Measurements from ENCODE around the gene CA11.

DNA sequence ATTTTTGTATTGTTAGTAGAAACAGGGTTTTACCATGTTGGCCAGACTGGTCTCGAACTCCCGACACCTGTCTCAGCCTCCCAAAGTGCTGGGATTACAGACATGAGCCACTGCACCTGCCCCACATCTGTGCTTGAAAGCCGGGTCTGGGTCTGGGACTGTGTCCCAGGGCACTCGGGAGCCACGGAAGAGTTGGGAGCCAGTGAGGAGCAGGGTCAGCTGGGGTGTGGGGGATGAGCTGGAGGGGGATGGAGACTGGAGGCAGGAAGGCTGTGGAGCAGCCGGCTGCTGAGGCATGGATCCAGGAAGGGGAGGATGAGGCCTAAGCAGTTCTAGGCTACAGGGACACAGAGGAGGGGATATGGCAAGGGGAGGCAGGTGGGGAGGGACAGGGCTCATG is 50.2 kb downstream of the CA11 start:
- no peak for TF ChIP-seq CTCF (IDR thresholded peaks at IDR 0.05; ENCODE audit: low read depth, low read length, poor library complexity, severe bottlenecking)
- no peak for TF ChIP-seq EZH2phosphoT487 (IDR thresholded peaks at IDR 0.05; ENCODE audit: borderline replicate concordance, low read length)
